BLaER1 treated with 17β-estradiol and CSF1 and Interleukin-3, amounts not matched to agents 10 nM and 100 nM (cell line): Measurements from ENCODE around the gene ENTPD8.

Experiments
- H3K27ac ChIP-seq, 11 experiments: shearing (Covaris generic); formaldehyde crosslinking; 2 replicates each; pipeline ENCODE4 v1.8.1; 2022
- H3K27me3 ChIP-seq, 11 experiments: shearing (Covaris generic); formaldehyde crosslinking; 2 replicates each; pipeline ENCODE4 v1.8.1; 2022
- H3K36me3 ChIP-seq, 11 experiments: shearing (Covaris generic); formaldehyde crosslinking; 2 replicates each; pipeline ENCODE4 v1.8.1; 2022
- H3K4me1 ChIP-seq, 10 experiments: shearing (Covaris generic); formaldehyde crosslinking; 2 replicates each; pipeline ENCODE4 v1.8.1; 2022
- H3K4me2 ChIP-seq, 11 experiments: shearing (Covaris generic); formaldehyde crosslinking; 2 replicates each; pipeline ENCODE4 v1.8.1; 2022
- H3K4me3 ChIP-seq, 10 experiments: shearing (Covaris generic); formaldehyde crosslinking; 2 replicates each; pipeline ENCODE4 v1.8.1; 2022
- H3K9ac ChIP-seq, 11 experiments: shearing (Covaris generic); formaldehyde crosslinking; 2 replicates each; pipeline ENCODE4 v1.8.1; 2022
- H3K9me3 ChIP-seq, 11 experiments: shearing (Covaris generic); formaldehyde crosslinking; replicated peaks in 1 of 11; 2 replicates each; pipeline ENCODE4 v1.8.1; 2022
- H4K20me1 ChIP-seq, 11 experiments: shearing (Covaris generic); formaldehyde crosslinking; 2 replicates each; pipeline ENCODE4 v1.8.1; 2022
- Cebpa-rat ChIP-seq, 11 experiments: shearing (Covaris generic); IDR thresholded peaks; 2 replicates each; pipeline ENCODE4 v1.8.1; 2022

The ENTPD8 gene

DNA sequence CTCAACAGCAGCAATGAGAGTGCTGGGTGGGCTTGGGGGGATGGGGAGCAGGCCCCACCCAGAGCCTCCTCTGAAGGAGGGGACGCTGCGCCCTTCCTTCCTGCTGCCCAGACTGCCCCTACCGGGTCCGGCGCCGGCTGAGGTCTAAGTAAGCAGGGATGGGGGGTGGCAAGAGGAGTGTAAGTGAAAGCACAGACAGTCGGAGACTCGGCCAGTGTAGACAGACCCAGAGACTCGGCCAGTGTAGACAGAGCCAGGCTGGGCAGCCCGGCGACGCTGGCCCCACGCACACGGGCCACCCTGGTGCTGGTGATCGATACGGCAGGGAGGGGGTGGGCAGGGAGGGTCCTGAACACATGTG lies 7.4 kb upstream of the ENTPD8 start:
- peaks cover 0 to 6% (median 0%) of the 10 kb centered on the region in 11 experiments; a peak in 2 of 22 replicates for H3K27me3 ChIP-seq
- TF ChIP-seq Cebpa-rat (IDR thresholded peaks at IDR 0.05) = no peak
- H3K27ac ChIP-seq = no peak overlapping the region

DNA sequence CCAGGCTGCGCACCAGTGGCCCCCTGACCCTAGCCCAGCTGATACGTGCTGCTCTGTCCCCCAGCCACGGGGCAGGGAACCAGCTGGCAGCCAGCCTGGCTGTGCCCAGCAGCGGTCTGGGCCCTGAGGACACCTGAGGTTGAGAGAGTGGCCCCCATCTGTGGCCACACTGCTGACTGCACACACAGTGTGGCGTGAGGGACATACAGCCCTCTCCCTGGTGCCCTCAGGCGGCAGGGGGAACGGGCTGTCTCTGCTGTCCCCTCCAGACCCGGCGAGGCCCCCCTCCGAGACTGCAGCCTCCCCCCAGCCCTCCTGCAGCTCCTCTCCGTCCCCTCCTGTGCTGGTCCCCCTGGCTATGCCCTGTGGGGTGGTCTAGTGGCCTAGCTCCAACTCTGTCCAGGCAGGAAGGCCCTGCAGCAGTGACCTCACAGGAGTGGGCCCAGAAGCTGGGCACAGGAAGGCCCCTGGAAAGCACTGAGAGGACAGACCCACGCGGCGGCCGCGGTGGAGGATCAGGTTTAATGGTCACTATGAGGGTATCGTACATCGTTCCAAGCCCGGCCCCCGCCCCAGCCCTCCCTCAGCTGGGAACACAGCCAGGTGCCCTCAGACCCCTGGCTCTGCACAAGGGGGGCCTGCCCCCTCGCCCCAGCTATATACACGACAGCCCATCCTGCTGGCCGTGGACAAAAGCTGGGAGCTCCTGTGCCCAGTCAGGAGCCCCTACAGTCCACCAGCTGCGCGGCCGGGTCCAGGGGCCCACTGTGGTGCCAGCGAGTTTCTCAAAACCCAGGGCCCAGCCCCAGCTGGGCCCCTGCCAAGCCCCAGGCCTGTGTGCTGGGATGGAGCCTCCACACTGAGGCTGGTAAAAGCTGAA lies 6.8 kb upstream of the ENTPD8 start:
- H3K27ac ChIP-seq = no peak overlapping the region
- H3K4me2 ChIP-seq = peak overlapping the region in 6 of 11 experiments; percentile 7 to 81 (median 66); a peak in 11 of 22 replicates
- H3K4me3 ChIP-seq = no peak overlapping the region
- peaks cover 0 to 8% (median 2%) of the 10 kb centered on the region in 11 experiments; a peak in 8 of 22 replicates for H3K27me3 ChIP-seq
- TF ChIP-seq Cebpa-rat (IDR thresholded peaks at IDR 0.05) = no peak
- H3K36me3 ChIP-seq = peaks cover 4 to 26% (median 17%) of the 10 kb centered on the region in 11 experiments; a peak in 16 of 22 replicates
- peaks cover 0 to 65% (median 38%) of the 10 kb centered on the region in 11 experiments; a peak in 17 of 22 replicates for H4K20me1 ChIP-seq
- H3K9me3 ChIP-seq = no peaks in the 10 kb centered on the region
- no peak overlapping the region; a peak in 1 of 22 replicates for H3K9ac ChIP-seq
- H3K4me1 ChIP-seq = peaks cover 41 to 72% (median 59%) of the 10 kb centered on the region in 10 experiments

More for the DNA sequence above, 7.4 kb upstream of the ENTPD8 start:
- Histone ChIP-seq H3K4me3 (no peak overlapping the region), H3K4me2 (no peak overlapping the region; a peak in 1 of 22 replicates), H3K4me1 (peaks cover 48 to 78% (median 65%) of the 10 kb centered on the region in 10 experiments), H3K36me3 (peaks cover 7 to 32% (median 20%) of the 10 kb centered on the region in 11 experiments; a peak in 16 of 22 replicates), H3K9me3 (no peaks in the 10 kb centered on the region), H3K9ac (no peak overlapping the region; a peak in 1 of 22 replicates), H4K20me1 (peaks cover 0 to 71% (median 45%) of the 10 kb centered on the region in 11 experiments; a peak in 17 of 22 replicates)

DNA sequence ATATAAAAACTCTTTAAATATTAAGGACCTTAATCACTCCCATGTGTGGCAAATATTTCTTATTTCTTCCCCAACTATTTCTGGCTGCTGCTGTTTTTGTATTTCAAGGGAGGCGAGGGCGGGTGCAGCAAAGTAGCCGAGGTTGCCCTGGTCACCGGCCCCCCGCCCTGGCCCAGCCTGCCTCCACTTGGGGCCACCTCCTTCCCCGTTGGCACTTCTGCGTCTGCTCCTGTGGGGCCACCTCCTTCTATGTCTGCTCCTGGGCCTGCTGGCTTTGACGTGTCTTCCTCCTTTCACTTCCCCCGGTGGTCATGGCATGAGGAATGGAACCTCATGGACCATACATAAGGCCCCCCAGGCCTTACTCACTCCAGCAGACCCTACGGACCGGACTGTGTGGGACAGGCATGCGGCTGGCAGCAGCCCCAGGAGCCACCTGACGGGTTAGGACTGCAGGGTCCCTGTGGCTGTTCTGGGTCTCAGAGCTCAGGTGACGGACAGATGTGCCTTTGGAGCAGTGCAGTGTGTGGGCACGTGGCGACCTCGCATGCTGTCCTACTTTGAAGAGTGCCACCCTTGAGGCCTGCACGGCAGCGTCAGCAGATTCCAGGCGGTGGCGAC lies 5.8 kb upstream of the ENTPD8 start:
- H3K36me3 ChIP-seq = peaks cover 0 to 21% (median 12%) of the 10 kb centered on the region in 11 experiments; a peak in 13 of 22 replicates

DNA sequence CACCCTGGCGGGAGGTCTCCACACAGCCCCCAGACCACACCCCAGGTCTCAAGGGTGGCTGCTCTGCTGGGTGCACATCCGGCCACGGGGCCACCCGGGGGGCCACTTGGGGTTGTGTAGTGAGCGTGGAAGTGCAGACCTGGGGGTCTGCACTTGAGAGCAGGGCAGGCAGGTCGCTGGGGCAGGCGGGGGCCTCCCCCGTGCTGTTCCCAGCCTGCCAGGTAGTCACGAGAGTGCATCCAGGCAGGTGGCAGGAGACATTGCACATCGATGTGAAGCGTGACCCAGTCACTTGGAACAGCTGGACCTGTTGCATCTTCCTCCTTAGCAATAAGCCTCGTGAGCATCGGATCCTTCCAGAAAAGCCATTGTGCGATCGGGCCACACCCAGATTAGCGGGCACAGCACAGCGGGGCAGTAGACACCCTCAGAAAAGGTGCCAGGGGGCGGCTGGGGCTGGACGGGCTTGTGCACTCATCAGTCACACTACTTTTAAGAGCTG lies 4.8 kb upstream of the ENTPD8 start:
- H3K9ac ChIP-seq = 0 out of 22 replicates have a peak overlapping the region, but pooled peaks of 1 of the 11 experiments have one; percentile 4

More for the DNA sequence above, 5.8 kb upstream of the ENTPD8 start:
- peak overlapping the region in 7 of 11 experiments; percentile 4 to 81 (median 65); a peak in 12 of 22 replicates for H3K4me2 ChIP-seq
- no peak for TF ChIP-seq Cebpa-rat (IDR thresholded peaks at IDR 0.05)
- no peak overlapping the region for H3K4me3 ChIP-seq
- H3K27me3 ChIP-seq = peaks cover 6 to 18% (median 12%) of the 10 kb centered on the region in 11 experiments
- H4K20me1 ChIP-seq = peaks cover 0 to 55% (median 32%) of the 10 kb centered on the region in 11 experiments; a peak in 16 of 22 replicates
- H3K9me3 ChIP-seq = peaks cover 0 to 4% (median 0%) of the 10 kb centered on the region in 11 experiments; a peak in 1 of 22 replicates
- H3K4me1 ChIP-seq = peaks cover 31 to 62% (median 51%) of the 10 kb centered on the region in 10 experiments
- no peak overlapping the region for H3K27ac ChIP-seq
- no peak overlapping the region for H3K9ac ChIP-seq

DNA sequence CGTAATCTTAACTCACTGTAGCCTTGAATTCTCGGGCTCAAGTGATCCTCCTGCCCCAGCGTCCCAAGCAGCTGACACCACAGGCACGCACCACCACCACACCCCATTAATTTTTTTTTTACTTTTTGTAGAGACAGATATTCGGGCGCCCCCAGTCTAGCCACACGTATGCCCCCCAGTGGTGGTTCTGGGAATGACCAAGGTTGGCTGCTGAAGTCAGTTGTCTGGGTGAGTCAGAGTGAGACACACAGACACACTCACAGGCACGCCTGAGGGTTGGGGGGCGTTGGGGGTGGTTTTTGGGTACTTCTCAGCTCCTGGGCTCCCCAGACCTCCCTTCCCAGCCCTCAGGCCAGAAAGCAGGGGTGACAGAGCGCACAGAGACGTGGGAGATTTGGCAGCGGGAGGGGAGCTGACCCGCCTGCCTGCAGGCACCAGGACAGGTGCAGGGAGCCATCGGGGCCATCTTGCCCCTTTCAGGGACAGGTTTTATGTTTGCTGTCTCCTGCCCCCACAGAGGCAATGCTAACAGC lies 4.2 kb upstream of the ENTPD8 start:
- peaks cover 13 to 27% (median 20%) of the 10 kb centered on the region in 11 experiments for H3K27me3 ChIP-seq
- no peak for TF ChIP-seq Cebpa-rat (IDR thresholded peaks at IDR 0.05)
- H3K9me3 ChIP-seq = peaks cover 0 to 4% (median 0%) of the 10 kb centered on the region in 11 experiments; a peak in 1 of 22 replicates
- H3K4me3 ChIP-seq = no peak overlapping the region
- H3K36me3 ChIP-seq = peaks cover 0 to 21% (median 12%) of the 10 kb centered on the region in 11 experiments; a peak in 13 of 22 replicates
- no peak overlapping the region for H3K27ac ChIP-seq
- peaks cover 26 to 56% (median 44%) of the 10 kb centered on the region in 10 experiments for H3K4me1 ChIP-seq
- no peak overlapping the region for H3K9ac ChIP-seq
- peak overlapping the region; percentile 7 to 81 (median 30); a peak in 16 of 22 replicates for H3K4me2 ChIP-seq
- H4K20me1 ChIP-seq = peaks cover 0 to 51% (median 32%) of the 10 kb centered on the region in 11 experiments; a peak in 16 of 22 replicates

More for the DNA sequence above, 4.8 kb upstream of the ENTPD8 start:
- Histone ChIP-seq H3K27me3 (peaks cover 13 to 26% (median 20%) of the 10 kb centered on the region in 11 experiments), H3K4me2 (peak overlapping the region in 10 of 11 experiments; percentile 7 to 81 (median 30); a peak in 12 of 22 replicates), H3K27ac (no peak overlapping the region), H3K9me3 (peaks cover 0 to 4% (median 0%) of the 10 kb centered on the region in 11 experiments; a peak in 1 of 22 replicates), H4K20me1 (peaks cover 0 to 51% (median 32%) of the 10 kb centered on the region in 11 experiments; a peak in 16 of 22 replicates), H3K4me3 (no peak overlapping the region), H3K4me1 (peaks cover 26 to 58% (median 49%) of the 10 kb centered on the region in 10 experiments), H3K36me3 (peaks cover 0 to 21% (median 12%) of the 10 kb centered on the region in 11 experiments; a peak in 13 of 22 replicates)
- no peak for TF ChIP-seq Cebpa-rat (IDR thresholded peaks at IDR 0.05)

DNA sequence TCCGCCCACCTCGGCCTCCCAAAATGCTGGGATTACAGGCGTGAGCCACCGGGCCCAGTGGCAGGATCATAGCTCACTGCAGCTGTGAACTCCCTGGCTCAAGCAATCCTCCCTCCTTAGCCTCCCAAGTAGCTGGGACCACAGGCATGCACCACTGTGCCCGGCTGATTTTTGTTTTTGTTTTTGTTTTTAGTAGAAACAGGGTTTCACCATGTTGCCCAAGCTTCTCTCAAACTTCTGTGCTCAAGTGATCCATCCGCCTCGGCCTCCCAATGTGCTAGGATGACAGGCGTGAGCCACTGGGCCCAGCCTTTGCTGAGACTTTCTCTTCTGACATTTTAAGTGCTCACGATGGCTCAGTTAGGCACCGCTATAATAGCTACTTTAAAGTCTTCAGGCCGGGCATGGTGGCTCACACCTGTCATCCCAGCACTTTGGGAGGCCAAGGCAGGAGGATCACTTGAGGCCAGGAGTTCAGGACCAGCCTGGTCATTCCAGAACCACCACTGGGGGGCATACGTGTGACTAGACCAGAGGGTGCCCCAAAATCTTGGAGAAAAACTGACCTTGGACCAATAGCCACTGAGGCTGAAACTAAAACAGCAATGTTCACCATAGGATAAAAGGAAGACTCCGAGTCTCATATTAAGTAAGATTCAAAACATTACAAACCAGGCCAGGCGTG lies 3.1 kb upstream of the ENTPD8 start:
- no peak overlapping the region for H3K4me3 ChIP-seq
- H3K9me3 ChIP-seq = peaks cover 0 to 4% (median 0%) of the 10 kb centered on the region in 11 experiments; a peak in 1 of 22 replicates
- no peak overlapping the region for H3K9ac ChIP-seq
- H3K27me3 ChIP-seq = peaks cover 13 to 27% (median 20%) of the 10 kb centered on the region in 11 experiments
- H3K36me3 ChIP-seq = peaks cover 0 to 12% (median 4%) of the 10 kb centered on the region in 11 experiments; a peak in 11 of 22 replicates
- peaks cover 0 to 42% (median 22%) of the 10 kb centered on the region in 11 experiments; a peak in 17 of 22 replicates for H4K20me1 ChIP-seq
- H3K4me1 ChIP-seq = peaks cover 16 to 45% (median 33%) of the 10 kb centered on the region in 10 experiments
- no peak for TF ChIP-seq Cebpa-rat (IDR thresholded peaks at IDR 0.05)
- H3K4me2 ChIP-seq = no peak overlapping the region; a peak in 1 of 22 replicates
- no peak overlapping the region for H3K27ac ChIP-seq

DNA sequence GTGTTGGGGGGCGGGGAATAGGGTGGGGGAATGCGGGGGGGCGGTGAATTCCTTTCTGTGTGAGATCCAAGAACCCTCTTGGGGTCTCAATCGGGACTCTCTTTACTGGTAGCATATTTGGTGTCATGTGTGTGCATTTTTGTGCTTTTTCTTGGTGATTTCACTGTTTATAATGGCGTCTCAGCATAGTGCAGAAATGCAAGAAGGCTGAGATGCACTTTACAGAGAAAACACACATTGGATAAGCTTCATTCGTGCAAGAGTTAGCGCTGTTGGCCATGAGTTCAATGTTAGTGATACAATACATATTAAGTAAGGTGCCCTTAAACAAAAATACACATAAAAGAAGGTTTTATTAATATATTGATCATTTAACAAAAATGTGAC lies 771 bp upstream of the ENTPD8 start:
- Histone ChIP-seq H3K4me1 (peaks cover 17 to 36% (median 27%) of the 10 kb centered on the region in 10 experiments; a peak in 19 of 20 replicates), H3K27me3 (peaks cover 14 to 27% (median 20%) of the 10 kb centered on the region in 11 experiments), H3K27ac (no peak overlapping the region), H3K9me3 (peaks cover 0 to 4% (median 0%) of the 10 kb centered on the region in 11 experiments; a peak in 1 of 22 replicates), H3K36me3 (no peaks in the 10 kb centered on the region), H3K4me3 (no peak overlapping the region), H4K20me1 (peaks cover 0 to 32% (median 14%) of the 10 kb centered on the region in 11 experiments; a peak in 11 of 22 replicates), H3K4me2 (no peak overlapping the region), H3K9ac (no peak overlapping the region)
- TF ChIP-seq Cebpa-rat (IDR thresholded peaks at IDR 0.05) = no peak
